ENCODE data around the gene NAA16. TPM values are rescaled to one million over a fixed set of nuclear protein-coding genes. Genes with fewer than 3 reads are reported as not detected.

Gene NAA16
- total RNA-seq, 1 experiment from 2014 or later: 6.7 TPM

- in situ Hi-C loops (cut with HindIII; ENCODE audit: low pct_unique_long_range_greater_than_20kb, low sequenced_read_pairs): no loop called here
- no peak for DNase-seq (ENCODE audit: low read depth, low spot score)
Observed at GRCh38 chr13:41387576-41387975, 76.5 kb downstream of the NAA16 start.

GRCh38 chr13:41388143-41388881 is 77.2 kb downstream of the NAA16 start:
- DNase-seq (ENCODE audit: low read depth, low spot score): no peak
- in situ Hi-C loops (cut with HindIII; ENCODE audit: low pct_unique_long_range_greater_than_20kb, low sequenced_read_pairs): no loop called here

DNA sequence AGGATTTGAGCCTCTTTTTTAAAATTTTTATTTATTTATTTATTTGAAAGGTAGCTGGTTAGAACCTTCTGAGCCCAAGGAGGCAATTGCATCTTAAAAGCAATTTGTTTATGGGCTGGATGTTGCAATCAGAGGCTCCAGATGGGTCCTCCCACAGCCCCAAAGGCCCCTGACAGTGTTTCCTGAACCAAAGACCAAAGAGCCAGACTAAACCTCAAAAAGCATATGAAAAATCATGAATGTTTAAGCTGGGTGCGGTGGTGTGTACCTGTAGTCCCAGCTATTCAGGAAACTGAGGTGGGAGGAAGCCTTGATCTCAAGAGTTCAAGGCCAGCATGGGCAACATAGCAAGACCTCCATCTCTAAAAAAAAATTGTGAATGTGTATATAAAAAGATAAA is 78.5 kb downstream of the NAA16 start:
- in situ Hi-C loops (cut with HindIII; ENCODE audit: low pct_unique_long_range_greater_than_20kb, low sequenced_read_pairs): no loop called here
- no peak for DNase-seq (ENCODE audit: low read depth, low spot score)

DNA sequence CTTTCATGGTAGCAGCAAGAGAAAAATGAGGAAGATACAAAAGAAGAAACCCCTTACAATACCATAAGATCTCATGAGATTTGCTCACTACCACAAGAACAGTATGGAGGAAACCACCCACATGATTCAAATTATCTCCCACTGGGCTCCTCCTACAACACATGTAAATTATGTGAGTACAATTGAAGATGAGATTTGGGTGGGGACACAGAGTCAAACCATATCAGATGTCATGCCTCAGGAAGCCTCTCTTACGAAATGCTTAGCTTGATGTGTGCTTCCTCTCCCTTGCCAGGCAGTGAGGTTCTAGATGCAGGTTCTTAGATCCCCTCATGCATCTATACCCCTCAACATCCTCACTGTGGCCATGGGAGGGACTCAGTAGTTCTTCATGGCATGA is 83.1 kb downstream of the NAA16 start:
- in situ Hi-C loops (cut with HindIII; ENCODE audit: low pct_unique_long_range_greater_than_20kb, low sequenced_read_pairs): no loop called here

GRCh38 chr13:41398494-41399170 is 87.6 kb downstream of the NAA16 start:
- DNase-seq (ENCODE audit: low read depth, low spot score): peak; percentile 84
- in situ Hi-C loops (cut with HindIII; ENCODE audit: low pct_unique_long_range_greater_than_20kb, low sequenced_read_pairs): no loop called here

More for the DNA sequence above, 83.1 kb downstream of the NAA16 start:
- DNase-seq (ENCODE audit: low read depth, low spot score): no peak

GRCh38 chr13:41401366-41401765 is 90.3 kb downstream of the NAA16 start:
- no peak for DNase-seq (ENCODE audit: low read depth, low spot score)
- in situ Hi-C loops (cut with HindIII; ENCODE audit: low pct_unique_long_range_greater_than_20kb, low sequenced_read_pairs): no loop called here

GRCh38 chr13:41402691-41403511 is 91.8 kb downstream of the NAA16 start:
- in situ Hi-C loops (cut with HindIII; ENCODE audit: low pct_unique_long_range_greater_than_20kb, low sequenced_read_pairs): no loop called here

DNA sequence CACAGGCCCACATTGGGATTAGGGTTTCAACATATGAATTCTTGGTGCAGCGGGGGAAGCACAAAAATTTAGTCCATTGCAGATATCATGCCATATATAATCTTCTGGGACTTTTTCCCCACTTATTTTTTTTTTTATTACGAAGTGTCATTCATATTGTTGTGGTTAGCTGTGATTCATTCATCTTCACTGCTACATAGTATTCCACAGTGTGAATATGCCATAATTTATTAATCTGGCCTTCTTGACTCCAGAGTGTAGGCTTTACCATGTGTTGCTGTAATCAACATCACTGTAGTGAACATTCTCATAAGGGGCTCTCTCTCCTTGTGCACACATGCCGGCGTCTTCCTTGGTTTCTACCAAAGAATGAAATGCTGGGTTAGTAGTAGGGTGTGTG is 92.9 kb downstream of the NAA16 start:
- DNase-seq (ENCODE audit: low read depth, low spot score): no peak
- in situ Hi-C loops (cut with HindIII; ENCODE audit: low pct_unique_long_range_greater_than_20kb, low sequenced_read_pairs): no loop called here

More at GRCh38 chr13:41402691-41403511, 91.8 kb downstream of the NAA16 start:
- DNase-seq (ENCODE audit: low read depth, low spot score): no peak

DNA sequence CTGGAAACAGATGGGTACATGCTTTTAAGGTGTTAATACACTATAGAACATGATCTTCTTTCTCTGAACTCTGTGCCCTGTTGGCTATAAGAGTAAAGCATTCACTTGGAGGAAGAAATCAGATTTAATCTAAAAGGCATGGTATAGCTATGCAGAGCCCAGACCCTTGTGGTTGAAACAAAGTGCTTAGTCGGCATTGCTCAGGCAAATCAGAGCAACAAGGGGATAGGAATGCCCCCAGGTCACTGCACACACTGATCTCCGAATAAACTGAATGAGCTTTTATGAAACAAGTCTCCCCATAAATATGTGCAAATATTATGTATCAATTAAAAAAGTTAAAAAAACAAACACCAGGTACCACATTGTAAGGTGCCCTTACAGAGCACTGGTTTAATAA is 94.3 kb downstream of the NAA16 start:
- in situ Hi-C loops (cut with HindIII; ENCODE audit: low pct_unique_long_range_greater_than_20kb, low sequenced_read_pairs): no loop called here

GRCh38 chr13:41407380-41407779 is 96.3 kb downstream of the NAA16 start:
- in situ Hi-C loops (cut with HindIII; ENCODE audit: low pct_unique_long_range_greater_than_20kb, low sequenced_read_pairs): no loop called here

More for the DNA sequence above, 94.3 kb downstream of the NAA16 start:
- no peak for DNase-seq (ENCODE audit: low read depth, low spot score)

GRCh38 chr13:41408121-41408520 is 97.1 kb downstream of the NAA16 start:
- in situ Hi-C loops (cut with HindIII; ENCODE audit: low pct_unique_long_range_greater_than_20kb, low sequenced_read_pairs): no loop called here
- DNase-seq (ENCODE audit: low read depth, low spot score): no peak

More at GRCh38 chr13:41407380-41407779, 96.3 kb downstream of the NAA16 start:
- DNase-seq (ENCODE audit: low read depth, low spot score): peak; percentile 15

DNA sequence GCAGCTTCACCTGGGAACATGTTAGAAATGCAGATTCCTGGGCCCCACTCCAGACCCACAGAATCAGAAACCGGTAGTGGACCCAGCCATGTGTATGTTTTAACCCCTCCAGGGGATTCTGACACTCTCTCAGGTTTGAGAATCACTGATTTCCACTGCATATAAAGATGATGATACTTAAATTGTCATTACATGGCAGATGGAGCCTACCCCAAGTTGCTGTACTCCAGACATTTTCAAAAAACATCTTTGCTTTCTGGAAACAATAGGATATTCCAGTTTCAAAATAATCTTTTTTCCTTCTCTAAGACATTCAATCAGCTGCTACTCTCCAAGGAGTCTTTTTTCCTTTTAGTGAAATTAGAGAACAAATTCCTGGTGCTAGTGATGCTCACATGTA is 97.7 kb downstream of the NAA16 start:
- no peak for DNase-seq (ENCODE audit: low read depth, low spot score)
- in situ Hi-C loops (cut with HindIII; ENCODE audit: low pct_unique_long_range_greater_than_20kb, low sequenced_read_pairs): no loop called here

GRCh38 chr13:41409611-41410010 is 98.5 kb downstream of the NAA16 start:
- in situ Hi-C loops (cut with HindIII; ENCODE audit: low pct_unique_long_range_greater_than_20kb, low sequenced_read_pairs): no loop called here
- no peak for DNase-seq (ENCODE audit: low read depth, low spot score)

DNA sequence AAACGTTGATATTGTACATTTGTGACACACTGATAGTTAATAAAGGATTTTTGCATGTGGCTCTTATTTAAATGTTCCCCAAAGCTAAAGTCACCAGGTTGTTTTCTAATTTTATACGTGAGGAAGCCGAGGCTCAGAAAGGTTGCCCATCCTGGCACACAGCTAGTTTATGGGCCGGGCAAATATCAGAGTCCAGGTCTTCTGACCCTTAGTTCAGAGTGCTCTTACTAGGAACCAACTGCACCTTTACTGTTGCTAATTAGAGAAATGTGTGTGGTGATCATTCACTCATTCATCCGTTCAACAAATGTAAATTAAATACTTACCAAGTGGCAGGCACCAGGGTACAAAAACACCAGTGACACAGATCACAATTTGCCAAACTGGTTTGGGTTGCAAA is 100.0 kb downstream of the NAA16 start:
- in situ Hi-C loops (cut with HindIII; ENCODE audit: low pct_unique_long_range_greater_than_20kb, low sequenced_read_pairs): no loop called here
- DNase-seq (ENCODE audit: low read depth, low spot score): no peak

DNA sequence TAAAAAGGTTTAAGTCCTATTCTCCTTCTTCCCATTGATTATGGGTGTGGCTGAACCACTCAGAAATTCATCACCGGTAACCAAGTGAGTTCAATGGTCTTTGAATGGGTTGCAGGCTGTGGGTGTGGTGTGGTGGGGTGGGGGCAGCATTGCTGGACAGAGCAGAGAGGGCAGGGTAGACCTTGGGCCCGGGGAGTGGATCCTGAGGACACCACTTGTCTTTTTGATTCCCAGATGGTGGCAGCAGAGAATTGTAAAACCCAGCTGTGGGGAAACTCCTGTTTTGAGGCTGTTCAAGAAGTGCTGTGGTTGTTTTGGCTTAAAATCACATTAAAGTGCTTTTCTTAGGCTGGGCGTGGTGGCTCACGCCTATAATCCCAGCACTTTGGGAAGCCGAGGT is 100.5 kb downstream of the NAA16 start:
- in situ Hi-C loops (cut with HindIII; ENCODE audit: low pct_unique_long_range_greater_than_20kb, low sequenced_read_pairs): no loop called here
- peak; percentile 62 for DNase-seq (ENCODE audit: low read depth, low spot score)

- no peak for DNase-seq (ENCODE audit: low read depth, low spot score)
- in situ Hi-C loops (cut with HindIII; ENCODE audit: low pct_unique_long_range_greater_than_20kb, low sequenced_read_pairs): no loop called here
Observed at GRCh38 chr13:41413872-41414271, 102.8 kb downstream of the NAA16 start.

GRCh38 chr13:41416276-41416675 is 105.2 kb downstream of the NAA16 start:
- in situ Hi-C loops (cut with HindIII; ENCODE audit: low pct_unique_long_range_greater_than_20kb, low sequenced_read_pairs): no loop called here
- DNase-seq (ENCODE audit: low read depth, low spot score): no peak

- in situ Hi-C loops (cut with HindIII; ENCODE audit: low pct_unique_long_range_greater_than_20kb, low sequenced_read_pairs): no loop called here
- DNase-seq (ENCODE audit: low read depth, low spot score): no peak
Observed at GRCh38 chr13:41418027-41418426, 107.0 kb downstream of the NAA16 start.

All from SK-MEL-5 (cell line).